H1 (cell line): Measurements from ENCODE around the gene CHDH. TPM values are rescaled to one million over a fixed set of nuclear protein-coding genes. Genes with fewer than 3 reads are reported as not detected.

Experiments used
- CTCF ChIA-PET: fragments of 300-600 bp; sonication (Branson Sonifier 250); formaldehyde crosslinking; loops from one replicate; lab custom pipeline; 2021; ENCODE audit not compliant: partially characterized antibody; lab: Charles Lee
- POLR2A ChIA-PET: fragments of 300-600 bp; sonication (Branson Sonifier 250); formaldehyde crosslinking; loops from one replicate; lab custom pipeline; 2021; ENCODE audit warnings: inconsistent platforms; ENCODE audit not compliant: partially characterized antibody; lab: Charles Lee
- DNase-seq, 2 experiments: peaks; one replicate each; pipeline versions ENCODE4 v3.0.0 to v3.0.0-alpha.2; 2010 to 2022; ENCODE audit warnings: low spot score in 2 of 2, low read depth in 1 of 2, mixed read lengths in 1 of 2
- FAIRE-seq: peaks from 2 replicates; lab custom pipeline; 2011; peaks lifted over from hg19 to GRCh38; lab: Jason Lieb, UNC
- H2AFZ ChIP-seq: 2 replicates; pipeline ENCODE4 v1.8.1; 2012; ENCODE audit warnings: low read length, inconsistent platforms
- H2AK5ac ChIP-seq: 2 replicates; pipeline ENCODE4 v1.6.1; 2013; ENCODE audit warnings: low read depth, low read length
- H2BK120ac ChIP-seq: replicated peaks from 2 replicates; pipeline ENCODE3; 2013; ENCODE audit warnings: low read depth, low read length, inconsistent platforms
- H2BK12ac ChIP-seq: 2 replicates; pipeline ENCODE4 v1.6.1; 2013; ENCODE audit warnings: low read depth, low read length
- H2BK15ac ChIP-seq: 2 replicates; pipeline ENCODE4 v1.6.1; 2013; ENCODE audit warnings: low read length
- H2BK20ac ChIP-seq: 2 replicates; pipeline ENCODE4 v1.6.1; 2013; ENCODE audit warnings: low read length
- H2BK5ac ChIP-seq: 2 replicates; pipeline ENCODE4 v1.6.1; 2013; ENCODE audit warnings: low read depth, low read length
- H3K14ac ChIP-seq: 2 replicates; pipeline ENCODE4 v1.6.1; 2013; ENCODE audit warnings: inconsistent platforms; ENCODE audit not compliant: insufficient read length
- H3K18ac ChIP-seq: 2 replicates; pipeline ENCODE4 v1.6.1; 2013; ENCODE audit warnings: low read length; ENCODE audit errors: extremely low read depth
- H3K23ac ChIP-seq: 2 replicates; pipeline ENCODE4 v1.6.1; 2013; ENCODE audit warnings: inconsistent platforms; ENCODE audit not compliant: insufficient read length
- H3K23me2 ChIP-seq: 2 replicates; pipeline ENCODE4 v1.6.1; 2013; ENCODE audit warnings: low read depth, low read length
- H3K27ac ChIP-seq: 2 replicates; pipeline ENCODE4 v1.6.1; 2011; ENCODE audit warnings: low read depth, low read length, inconsistent platforms
- H3K27me3 ChIP-seq, 4 experiments: replicated peaks in 1 of 4; 1 replicate in 1 of 4; 2 replicates in 3 of 4; pipeline versions ENCODE4 v1.6.1 to v1.8.1; 2011 to 2013; ENCODE audit warnings: low read length in 3 of 4, mild to moderate bottlenecking in 3 of 4, inconsistent platforms in 2 of 4, mixed read lengths in 2 of 4, moderate library complexity in 1 of 4; ENCODE audit not compliant: control insufficient read depth in 3 of 4, insufficient read depth in 3 of 4; ENCODE audit errors: extremely low read depth in 1 of 4
- H3K36me3 ChIP-seq, 4 experiments: 2 replicates each; pipeline versions ENCODE4 v1.6.1 to v1.8.1; 2011 to 2013; ENCODE audit warnings: mild to moderate bottlenecking in 4 of 4, low read length in 3 of 4, moderate library complexity in 2 of 4, control low read depth in 1 of 4, inconsistent platforms in 1 of 4; ENCODE audit not compliant: insufficient read depth in 4 of 4, control insufficient read depth in 2 of 4
- H3K4ac ChIP-seq: replicated peaks from 2 replicates; pipeline ENCODE3; 2013; ENCODE audit warnings: low read length, low read depth, mixed read lengths, inconsistent platforms; ENCODE audit not compliant: insufficient read length
- H3K4me1 ChIP-seq, 4 experiments: replicated peaks in 1 of 4; 1 replicate in 1 of 4; 2 replicates in 3 of 4; pipeline versions ENCODE4 v1.6.1 to v1.8.1; 2011 to 2013; ENCODE audit warnings: low read length in 3 of 4, inconsistent platforms in 2 of 4, mixed read lengths in 1 of 4; ENCODE audit not compliant: insufficient read depth in 4 of 4, control insufficient read depth in 3 of 4
- H3K4me2 ChIP-seq, 2 experiments: 2 replicates each; pipeline versions ENCODE4 v1.6.1 to v1.8.1; 2011 to 2013; ENCODE audit warnings: low read depth in 2 of 2, low read length in 2 of 2, control low read depth in 1 of 2, inconsistent platforms in 1 of 2, mild to moderate bottlenecking in 1 of 2; ENCODE audit not compliant: insufficient read depth in 1 of 2
- H3K4me3 ChIP-seq, 4 experiments: fragments of 200-600, 300-600 bp in 1 of 4; sonication (generic), shearing (Covaris generic), sonication (Bioruptor Twin) in 1 of 4; 2 replicates each; pipeline versions ENCODE4 v1.5.1 to v1.8.1; 2011 to 2016; ENCODE audit warnings: low read length in 4 of 4, low read depth in 3 of 4, control low read depth in 2 of 4, inconsistent platforms in 2 of 4, mild to moderate bottlenecking in 2 of 4, mixed read lengths in 1 of 4, moderate library complexity in 1 of 4; ENCODE audit not compliant: insufficient read depth in 2 of 4; ENCODE audit errors: extremely low read depth in 1 of 4
- H3K56ac ChIP-seq: replicated peaks from 2 replicates; pipeline ENCODE3; 2013; ENCODE audit warnings: low read depth, mild to moderate bottlenecking, mixed read lengths, low read length, inconsistent platforms; ENCODE audit not compliant: insufficient read length
- H3K79me1 ChIP-seq: 2 replicates; pipeline ENCODE4 v1.6.1; 2013; ENCODE audit warnings: low read depth, low read length, control low read depth
- H3K79me2 ChIP-seq, 2 experiments: 2 replicates each; pipeline versions ENCODE4 v1.6.1 to v1.8.1; 2012 to 2013; ENCODE audit warnings: low read length in 2 of 2, mild to moderate bottlenecking in 2 of 2, inconsistent platforms in 1 of 2; ENCODE audit not compliant: insufficient read depth in 2 of 2, control insufficient read depth in 1 of 2
- H3K9ac ChIP-seq, 4 experiments: replicated peaks in 1 of 4; 1 replicate in 1 of 4; 2 replicates in 3 of 4; pipeline versions ENCODE4 v1.6.1 to v1.8.1; 2011 to 2013; ENCODE audit warnings: low read depth in 3 of 4, low read length in 3 of 4, control low read depth in 2 of 4, mild to moderate bottlenecking in 2 of 4, moderate library complexity in 2 of 4, inconsistent platforms in 1 of 4; ENCODE audit errors: extremely low read depth in 1 of 4
- H3K9me3 ChIP-seq, 2 experiments: 2 replicates each; pipeline versions ENCODE4 v1.6.1 to v1.8.1; 2012 to 2013; ENCODE audit warnings: mild to moderate bottlenecking in 2 of 2, moderate library complexity in 2 of 2, control low read depth in 1 of 2, inconsistent platforms in 1 of 2, low read depth in 1 of 2, low read length in 1 of 2, mixed read lengths in 1 of 2; ENCODE audit not compliant: insufficient read depth in 2 of 2
- H4K20me1 ChIP-seq, 2 experiments: replicated peaks in 1 of 2; 2 replicates each; pipeline versions ENCODE3 to v1.8.1; 2011 to 2013; ENCODE audit warnings: inconsistent platforms in 2 of 2, low read length in 2 of 2, mild to moderate bottlenecking in 1 of 2; ENCODE audit not compliant: insufficient read depth in 2 of 2, control insufficient read depth in 1 of 2
- H4K5ac ChIP-seq: 2 replicates; pipeline ENCODE4 v1.6.1; 2013; ENCODE audit warnings: low read length, low read depth, mixed read lengths, inconsistent platforms; ENCODE audit not compliant: insufficient read length
- H4K8ac ChIP-seq: 2 replicates; pipeline ENCODE4 v1.8.0; 2013; ENCODE audit warnings: mild to moderate bottlenecking, moderate library complexity, low read length, inconsistent platforms; ENCODE audit not compliant: insufficient read depth; ENCODE audit errors: extremely low read depth
- H4K91ac ChIP-seq: replicated peaks from 2 replicates; pipeline ENCODE3; 2013; ENCODE audit warnings: low read length, mixed read lengths, inconsistent platforms; ENCODE audit not compliant: insufficient read length
- BACH1 ChIP-seq: IDR thresholded peaks from 2 replicates; pipeline ENCODE4 v1.6.1; 2012; ENCODE audit warnings: low read length, improper control_type of control experiment
- BRCA1 ChIP-seq: IDR thresholded peaks from 2 replicates; pipeline ENCODE4 v1.6.1; 2012; ENCODE audit warnings: low read depth, low read length, improper control_type of control experiment
- CHD2 ChIP-seq: IDR thresholded peaks from 2 replicates; pipeline ENCODE4 v1.6.1; 2012; ENCODE audit warnings: low read length, improper control_type of control experiment
- CTBP2 ChIP-seq: IDR thresholded peaks from 2 replicates; pipeline ENCODE4 v1.7.0; 2011; ENCODE audit warnings: borderline replicate concordance, mild to moderate bottlenecking, moderate library complexity, mixed read lengths, low read length; ENCODE audit not compliant: insufficient read depth, insufficient read length
- EGR1 ChIP-seq: IDR thresholded peaks from 2 replicates; pipeline ENCODE4 v1.6.1; 2011; ENCODE audit warnings: low read depth, low read length, borderline replicate concordance
- EP300 ChIP-seq, 2 experiments: IDR thresholded peaks; 1 replicate in 1 of 2; 2 replicates in 1 of 2; pipeline ENCODE4 v1.6.1; 2011 to 2012; ENCODE audit warnings: low read depth in 2 of 2, low read length in 2 of 2, mild to moderate bottlenecking in 2 of 2, borderline replicate concordance in 1 of 2, inconsistent platforms in 1 of 2, moderate library complexity in 1 of 2
- GTF2F1 ChIP-seq: IDR thresholded peaks from 2 replicates; pipeline ENCODE4 v1.6.1; 2012; ENCODE audit warnings: low read depth, low read length, improper control_type of control experiment, borderline replicate concordance
- KDM5A ChIP-seq: fragments of 200-600 bp; IDR thresholded peaks from 2 replicates; pipeline ENCODE4 v1.7.1; 2012; ENCODE audit warnings: mild to moderate bottlenecking, low read length, inconsistent platforms, mixed read lengths
- POLR2AphosphoS5 ChIP-seq: IDR thresholded peaks from 2 replicates; pipeline ENCODE4 v1.6.1; 2011; ENCODE audit warnings: low read depth, low read length
- RAD21 ChIP-seq, 2 experiments: IDR thresholded peaks in 1 of 2; conservative IDR thresholded peaks in 1 of 2; 2 replicates each; pipeline ENCODE4 v1.6.1; 2011; ENCODE audit warnings: low read depth in 2 of 2, low read length in 2 of 2, improper control_type of control experiment in 1 of 2, inconsistent platforms in 1 of 2, mild to moderate bottlenecking in 1 of 2, moderate library complexity in 1 of 2
- RFX5 ChIP-seq: IDR thresholded peaks from 2 replicates; pipeline ENCODE4 v1.6.1; 2011; ENCODE audit warnings: low read depth, low read length, improper control_type of control experiment, borderline replicate concordance
- SP1 ChIP-seq: IDR thresholded peaks from 2 replicates; pipeline ENCODE4 v1.6.1; 2011; ENCODE audit warnings: low read depth, low read length
- SP2 ChIP-seq: IDR thresholded peaks from 2 replicates; pipeline ENCODE4 v1.6.1; 2012; ENCODE audit warnings: mild to moderate bottlenecking, low read length, inconsistent platforms
- TAF7 ChIP-seq: optimal IDR thresholded peaks from 2 replicates; pipeline ENCODE3; 2011; ENCODE audit warnings: low read depth, mild to moderate bottlenecking, inconsistent platforms, low read length, moderate library complexity, borderline replicate concordance
- ZNF274 ChIP-seq: IDR thresholded peaks from 2 replicates; pipeline ENCODE4 v1.7.0; 2012; ENCODE audit warnings: low read length, borderline replicate concordance; ENCODE audit errors: extremely low read depth
- WGBS, 2 experiments: shearing (Covaris generic) in 1 of 2; methylation state at CpG; one replicate each; pipeline versions ENCODE4 v1.1.6 to v1.1.7; 2013 to 2015; ENCODE audit warnings: low lambda C conversion rate in 2 of 2, mixed read lengths in 2 of 2, inconsistent platforms in 1 of 2, low coverage in 1 of 2, missing lambda C conversion rate in 1 of 2; ENCODE audit not compliant: insufficient replicate concordance in 2 of 2, insufficient coverage in 1 of 2, insufficient read length in 1 of 2; ENCODE audit errors: extremely low coverage in 1 of 2, missing lambda C conversion rate in 1 of 2; 5-methylcytosine and 5-hydroxymethylcytosine counted together
- polyA plus RNA-seq, 7 experiments: library from polyadenylated mRNA; depleted of rRNA in 3 of 7; stranded (reverse) in 5 of 7; unstranded in 2 of 7; fragments of >200 nt in 5 of 7; fragments of 200-250 nt in 2 of 7; gene quantifications; 1 replicate in 5 of 7; 2 replicates in 1 of 7; 4 replicates in 1 of 7; pipeline versions ENCODE4 v1.2.1 to v1.2.3, GENCODE V29; 2011 to 2013; ENCODE audit warnings: missing spikeins in 2 of 7, mixed read lengths in 2 of 7
- total RNA-seq: library from RNA; stranded (reverse); fragmentation: NEBNext Ultra II Directional; extraction: Animal tissue kit (Norgen Biotek cat#: 25700); gene quantifications from 2 replicates; pipeline ENCODE4 v1.2.1, GENCODE V29; 2021

CHDH gene
- total and polyA plus RNA-seq, 2 of the 8 experiments (the other 6 are each of a cell fraction or from before 2014, with no cell fraction given): 4.9 to 10.3 TPM

GRCh38 chr3:53788038-53788437 is 58.2 kb downstream of the CHDH start:
- H4K8ac ChIP-seq: no peak overlapping the region
- FAIRE-seq (peak; percentile 65), DNase-seq (no peak)
- H3K36me3 ChIP-seq: no peaks in the 10 kb centered on the region
- 77% methylated on average over 5 of the region's 5 CpGs; no CpG with 5 or more reads in 1 of the 2 experiments for WGBS, 2 experiments
- ChIA-PET CTCF (interaction anchor here (1.0 to 1.5 kb wide), 2 partner anchors 12 to 16 kb away, joined by 3 to 4 read pairs; no protein-coding TSS in a partner anchor), POLR2A (no interaction called here)
- no peak overlapping the region for H3K23ac ChIP-seq
- H2BK5ac ChIP-seq: no peak overlapping the region
- no peak overlapping the region for H3K56ac ChIP-seq
- no peak overlapping the region for H4K91ac ChIP-seq
- no peak overlapping the region for H2BK15ac ChIP-seq
- no peak overlapping the region for H4K5ac ChIP-seq
- no peak overlapping the region for H3K4me3 ChIP-seq
- H2BK12ac ChIP-seq: no peak overlapping the region
- no peaks in the 10 kb centered on the region for H3K9me3 ChIP-seq
- peak overlapping the region in 1 of 4 experiments; percentile 3; a peak in 1 of 7 replicates for H3K9ac ChIP-seq
- H3K4ac ChIP-seq: no peak overlapping the region
- H3K14ac ChIP-seq: no peak overlapping the region
- H3K27ac ChIP-seq: no peak overlapping the region
- H3K79me2 ChIP-seq: no peaks in the 10 kb centered on the region
- no peak overlapping the region for H2AK5ac ChIP-seq
- H2AFZ ChIP-seq: no peak overlapping the region
- H3K27me3 ChIP-seq: no peaks in the 10 kb centered on the region
- H3K79me1 ChIP-seq: no peaks in the 10 kb centered on the region
- no peak overlapping the region for H3K4me2 ChIP-seq
- H3K4me1 ChIP-seq: peaks cover 0 to 6% (median 3%) of the 10 kb centered on the region in 4 experiments; a peak in 3 of 7 replicates
- no peaks in the 10 kb centered on the region; the same call in 1 of the 2 replicates for H3K23me2 ChIP-seq
- H2BK20ac ChIP-seq: no peak overlapping the region
- H4K20me1 ChIP-seq: no peaks in the 10 kb centered on the region
- H3K18ac ChIP-seq: no peak overlapping the region
- no peak overlapping the region for H2BK120ac ChIP-seq
- TF ChIP-seq EGR1 (no peak), BRCA1 (no peak), SP1 (no peak), CTBP2 (no peak), EP300 (IDR thresholded peaks at IDR 0.05; ENCODE audit: borderline replicate concordance in 1 of 2, low read depth in 2 of 2, low read length in 2 of 2) (no peak), KDM5A (no peak), RFX5 (no peak), SP2 (no peak), TAF7 (no peak), BACH1 (no peak), POLR2AphosphoS5 (no peak), CHD2 (no peak), ZNF274 (no peak), RAD21 (IDR thresholded peaks at IDR 0.05 in 1 of 2, conservative IDR thresholded peaks at IDR 0.05 in 1 of 2; ENCODE audit: low read depth in 2 of 2, low read length in 2 of 2) (no peak), GTF2F1 (no peak)
